ENCODE measurements around the gene SCART1.
"Not testable (repeated sequence)": the region's sequence is repeated elsewhere in the genome, so short reads cannot be mapped to it uniquely, and the experiment has no call there.

The SCART1 gene

GRCh38 chr10:133453516-133454203, at the start of gene SCART1:
TSS of gene SCART1 (plus strand) at chr10:133453945. CDS start at chr10:133453998, 53 bp downstream.
- DNase-seq (ENCODE audit: low read depth) = no peak

DNA sequence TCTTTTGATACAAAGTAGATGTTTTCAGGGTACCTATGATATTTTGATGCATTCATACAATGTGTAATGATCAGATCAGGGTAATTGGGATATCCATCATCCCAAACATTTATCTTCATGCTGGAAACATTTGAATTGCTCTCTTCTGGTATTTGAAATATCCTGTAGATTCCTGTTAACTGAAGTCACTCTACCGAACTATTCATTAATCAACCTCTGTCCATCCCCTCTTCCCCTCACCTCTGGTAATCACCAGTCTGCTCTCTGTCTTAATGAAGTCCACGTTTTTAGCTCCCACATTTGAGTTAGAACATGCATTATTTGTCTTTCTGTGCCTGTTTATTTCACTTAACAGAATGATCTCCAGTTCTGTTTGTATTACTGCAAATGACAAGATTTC, 48.5 kb upstream of the SCART1 start:
- peak; percentile 64 for DNase-seq (ENCODE audit: low read depth)

DNA sequence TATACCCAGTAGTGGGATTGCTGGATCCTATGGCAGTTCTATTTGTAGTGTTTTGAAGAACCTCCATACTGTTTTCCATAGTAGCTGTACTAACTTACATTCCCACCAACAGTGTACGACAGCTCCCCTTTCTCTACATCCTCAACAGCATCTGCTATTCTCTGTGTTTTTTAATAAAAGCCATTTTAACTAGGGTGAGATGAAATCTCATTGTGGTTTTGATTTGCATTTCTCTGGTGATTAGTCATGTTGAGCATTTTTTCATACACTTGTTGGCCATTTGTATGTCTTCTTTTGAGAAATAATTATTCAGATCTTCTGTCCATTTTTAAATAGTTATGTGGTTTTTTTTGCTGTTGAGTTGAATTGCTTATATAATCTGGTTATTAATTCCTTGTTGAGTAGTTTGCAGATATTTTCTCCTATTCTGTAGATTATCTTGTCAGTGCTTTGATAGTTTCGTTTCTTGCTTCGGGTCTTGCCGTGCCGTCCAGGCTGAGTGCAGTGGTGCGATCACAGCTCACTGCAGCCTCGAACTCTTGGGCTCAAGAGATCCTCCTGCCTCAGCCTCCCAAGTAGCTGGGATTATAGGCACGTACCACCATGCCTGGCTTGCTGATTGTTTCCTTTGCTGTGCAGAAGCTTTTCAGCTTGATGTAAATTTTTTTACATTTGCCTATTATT, 47.8 kb upstream of the SCART1 start:
- peak; percentile 77 for DNase-seq (ENCODE audit: low read depth)

GRCh38 chr10:133411523-133412380, 42.0 kb upstream of the SCART1 start:
- no peak for DNase-seq (ENCODE audit: low read depth)

DNA sequence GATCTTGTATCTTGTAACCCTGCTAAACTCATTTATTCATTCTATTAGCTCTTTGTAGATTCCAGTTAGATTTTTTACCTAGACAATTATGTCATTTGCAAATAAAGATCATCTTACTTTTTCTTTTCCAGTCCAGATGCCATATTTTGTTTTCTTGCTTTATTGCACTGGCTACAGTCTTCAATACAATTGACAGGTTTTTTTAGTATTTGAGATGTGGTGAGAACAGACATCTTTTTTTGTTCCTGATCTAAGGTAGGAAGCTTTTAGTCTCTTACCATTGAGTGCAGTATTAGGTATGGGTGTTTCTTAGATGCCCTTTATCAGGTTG, 41.4 kb upstream of the SCART1 start:
- DNase-seq (ENCODE audit: low read depth) = no peak

GRCh38 chr10:133414401-133414800, 39.3 kb upstream of the SCART1 start:
- DNase-seq (ENCODE audit: low read depth) = not testable (repeated sequence)

DNA sequence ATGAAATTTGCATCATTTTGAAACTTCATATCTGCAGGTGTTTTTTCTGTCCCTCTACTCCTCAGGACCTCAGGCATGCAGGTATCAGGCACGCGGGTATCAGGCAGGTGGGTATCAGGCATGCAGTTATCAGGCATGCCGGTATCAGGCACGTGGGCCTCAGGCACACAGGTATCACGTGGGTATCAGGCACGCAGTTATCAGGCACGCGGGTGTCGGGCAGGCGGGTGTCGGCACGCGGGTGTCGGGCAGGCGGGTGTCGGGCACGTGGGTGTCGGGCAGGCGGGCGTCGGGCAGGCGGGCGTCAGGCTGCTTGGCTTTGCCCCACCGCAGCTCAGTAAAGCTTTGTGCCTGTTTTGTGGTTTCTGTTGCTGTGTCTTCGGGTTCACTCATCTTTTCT, 38.0 kb upstream of the SCART1 start:
- no peak for DNase-seq (ENCODE audit: low read depth)

DNA sequence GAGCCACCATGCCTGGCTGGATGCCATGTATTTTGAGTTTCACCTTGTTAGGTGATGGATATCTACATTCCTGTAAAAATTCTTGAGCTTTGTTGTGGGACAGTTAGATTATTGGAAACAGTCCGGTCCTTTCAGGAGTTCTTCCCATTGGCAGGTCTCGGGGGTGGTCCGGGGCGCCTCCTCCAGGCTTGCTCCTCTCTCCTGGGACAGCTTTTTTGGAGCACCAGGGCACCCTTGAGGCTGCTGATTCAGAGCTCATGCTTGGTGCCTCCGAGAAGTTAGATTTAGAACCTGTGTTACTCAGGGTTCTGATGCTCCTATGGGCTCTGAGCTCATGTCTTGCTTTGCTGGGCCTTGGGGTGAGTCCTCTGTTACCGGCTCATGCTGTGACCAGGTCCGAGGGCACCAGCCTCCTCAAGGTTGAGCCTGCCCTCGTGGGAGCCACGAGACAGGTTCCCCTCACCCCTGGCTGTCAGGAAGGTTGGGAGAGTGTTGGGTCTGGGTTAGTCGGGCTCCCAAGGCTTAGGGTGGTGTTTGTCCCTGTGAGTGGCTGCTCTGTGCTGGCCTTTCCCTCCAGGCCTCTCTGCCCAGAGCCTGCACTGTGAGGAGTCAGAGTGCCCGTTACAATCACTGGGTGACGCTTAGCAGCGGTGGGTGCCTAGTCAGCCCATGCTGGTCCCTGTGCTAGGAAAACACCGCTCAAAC, 35.3 kb upstream of the SCART1 start:
- DNase-seq (ENCODE audit: low read depth) = no peak

- no peak for DNase-seq (ENCODE audit: low read depth)
These were observed 34.4 kb upstream of the SCART1 start for GRCh38 chr10:133419211-133419950.

DNA sequence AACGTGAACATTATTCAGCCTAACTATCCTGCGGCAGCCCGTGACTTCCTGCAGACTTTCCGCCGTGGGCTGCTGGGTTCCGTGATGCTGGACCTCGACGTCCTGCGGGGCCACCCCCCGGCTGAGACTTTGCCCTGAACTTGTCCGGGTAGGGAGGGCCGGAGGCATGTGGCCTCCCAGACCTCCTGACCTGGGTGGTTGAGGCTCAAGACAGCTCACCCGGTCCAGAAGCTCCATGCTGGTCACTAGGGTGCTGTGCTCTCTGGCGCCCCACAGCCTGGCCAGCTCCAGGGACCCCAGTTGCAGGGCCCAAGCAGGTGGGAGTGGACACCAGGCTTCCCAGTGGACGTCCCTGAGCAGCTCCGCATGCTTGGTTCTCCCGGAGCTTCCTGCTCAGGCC, 33.7 kb upstream of the SCART1 start:
- no peak for DNase-seq (ENCODE audit: low read depth)

GRCh38 chr10:133420579-133420978, 33.2 kb upstream of the SCART1 start:
- DNase-seq (ENCODE audit: low read depth) = no peak

GRCh38 chr10:133421336-133422222, 32.2 kb upstream of the SCART1 start:
- no peak for DNase-seq (ENCODE audit: low read depth)

- DNase-seq (ENCODE audit: low read depth) = no peak
These were observed 31.4 kb upstream of the SCART1 start for GRCh38 chr10:133422223-133422806.

GRCh38 chr10:133422807-133423771, 30.7 kb upstream of the SCART1 start:
- no peak for DNase-seq (ENCODE audit: low read depth)

DNA sequence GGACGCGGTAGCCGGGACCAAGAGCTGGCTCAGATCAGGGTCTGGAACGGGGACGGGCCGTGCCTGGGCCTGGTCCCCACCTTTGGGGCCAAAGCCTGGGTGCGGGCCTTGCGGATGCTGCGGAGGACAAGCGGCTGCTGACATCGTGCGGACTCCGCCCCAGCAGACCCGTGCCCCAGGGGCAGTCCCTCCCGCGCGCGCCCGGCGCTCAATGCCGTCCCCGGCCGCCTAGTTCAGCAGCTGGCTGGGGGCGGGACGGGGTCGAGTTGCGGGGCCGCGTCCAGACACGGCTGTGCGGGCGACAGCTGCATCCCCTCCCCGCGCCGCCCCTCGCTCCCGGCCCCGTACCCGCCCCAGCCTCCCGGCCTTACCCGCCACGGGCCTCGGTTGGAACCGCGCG, 29.6 kb upstream of the SCART1 start:
- not testable (repeated sequence) for DNase-seq (ENCODE audit: low read depth)

DNA sequence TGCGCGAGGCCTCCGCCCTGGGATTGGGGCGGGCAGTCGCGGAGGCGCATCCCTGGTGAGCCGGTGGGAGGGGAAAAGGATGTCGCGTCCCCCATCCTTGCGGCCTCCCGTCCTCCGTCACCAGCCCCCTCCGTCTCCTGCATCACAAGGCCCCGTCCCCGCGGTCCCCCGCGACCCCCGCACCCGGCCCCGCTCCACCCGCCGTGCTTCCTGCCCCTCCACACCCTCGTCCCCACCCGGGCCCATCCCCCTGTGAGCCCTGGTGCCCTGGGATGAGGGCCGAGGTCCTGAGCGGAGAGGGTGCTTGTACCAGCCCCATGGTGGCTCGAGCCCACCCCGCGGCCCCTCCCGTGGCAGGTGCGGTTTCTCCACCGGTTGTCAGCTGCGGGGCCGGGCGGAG, 29.1 kb upstream of the SCART1 start, which contains the start of gene SPRN:
SPRN (minus strand) TSS at position 25 of the 400 bp plus-strand sequence. CDS start 944 bp downstream, outside the sequence.
- not testable (repeated sequence) for DNase-seq (ENCODE audit: low read depth)

GRCh38 chr10:133429571-133429970, 24.2 kb upstream of the SCART1 start:
- DNase-seq (ENCODE audit: low read depth) = not testable (repeated sequence)

GRCh38 chr10:133431888-133432613, 21.7 kb upstream of the SCART1 start:
- not testable (repeated sequence) for DNase-seq (ENCODE audit: low read depth)
